Fibroblast of skin of scalp (primary cell): ENCODE data around the gene SSNA1.
A peak's percentile ranks its signal among the peaks of the same experiment; 100 is the strongest.

Experiments
- DNase-seq: peaks from one replicate; pipeline ENCODE4 v3.0.0-alpha.2; 2013

The SSNA1 gene

DNA sequence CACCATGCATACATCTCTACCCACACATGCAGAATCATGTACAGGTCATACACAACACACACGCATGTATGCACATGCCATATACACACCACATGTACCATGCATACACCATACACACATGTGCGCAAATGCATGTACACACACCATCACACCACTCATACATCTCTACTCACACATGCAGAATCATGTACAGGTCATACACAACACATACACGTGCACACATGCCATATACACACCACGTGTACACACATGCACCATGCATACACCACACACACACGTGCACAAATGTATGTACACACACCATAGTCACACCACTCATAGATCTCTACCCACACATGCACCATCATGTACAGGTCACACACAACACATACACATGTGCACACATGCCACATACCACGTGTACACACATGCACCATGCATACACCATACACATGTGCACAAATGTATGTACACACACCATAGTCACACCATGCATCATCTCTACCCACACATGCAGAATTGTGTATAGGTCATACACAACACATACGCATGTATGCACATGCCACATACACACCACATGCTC lies 35.6 kb upstream of the SSNA1 start:
- no peak for DNase-seq

- DNase-seq = peak; percentile 42
Observed at GRCh38 chr9:137156567-137157375, 31.7 kb upstream of the SSNA1 start.

GRCh38 chr9:137157618-137158415 lies 30.7 kb upstream of the SSNA1 start:
- no peak for DNase-seq

GRCh38 chr9:137158625-137159024 lies 29.9 kb upstream of the SSNA1 start:
- DNase-seq = no peak

DNA sequence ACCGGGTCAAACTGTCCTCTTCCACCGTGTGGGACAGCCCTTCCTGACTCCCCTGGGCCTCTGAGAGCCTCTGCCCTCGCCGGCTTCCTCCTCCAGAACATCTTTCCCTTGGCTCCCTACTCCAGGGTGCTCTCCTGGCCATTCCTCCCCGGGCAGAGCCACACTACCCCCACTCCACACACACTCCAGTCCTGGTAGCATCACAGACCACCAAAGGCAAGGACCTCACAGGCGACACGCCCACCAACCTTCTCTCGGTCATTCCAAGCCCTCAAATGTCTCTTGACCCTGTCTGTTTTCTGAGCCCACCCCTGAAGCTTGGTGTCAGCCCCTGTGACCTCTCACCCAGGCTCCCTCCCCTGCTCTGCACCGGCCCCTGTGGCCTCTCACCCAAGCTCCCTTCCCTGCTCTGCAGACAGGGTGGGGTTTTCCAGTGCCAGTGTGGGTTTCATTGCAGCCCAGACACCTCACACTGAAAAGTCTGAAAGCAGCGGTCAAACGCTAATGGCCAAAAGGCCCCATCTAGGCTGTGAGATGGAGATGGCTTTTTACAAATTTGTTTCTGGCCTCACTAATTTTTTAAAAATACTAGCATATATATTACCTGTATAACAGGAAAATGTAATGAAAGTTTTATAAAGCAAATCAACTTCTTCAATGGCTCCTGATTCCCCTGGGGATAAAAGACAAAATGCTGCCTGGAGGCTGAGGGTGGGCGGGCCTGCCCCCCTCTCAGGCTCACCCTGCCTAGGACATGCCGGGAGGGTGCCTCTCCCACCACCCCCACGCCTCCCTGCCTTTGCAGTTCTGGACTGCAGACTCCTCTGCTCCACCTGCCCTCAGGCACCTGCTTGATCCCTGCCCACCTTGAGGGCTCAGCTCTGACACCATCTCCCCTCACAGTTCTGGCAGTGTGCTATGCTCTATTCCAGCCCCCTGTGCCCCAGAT lies 29.1 kb upstream of the SSNA1 start:
- DNase-seq = no peak

- no peak for DNase-seq
Observed at GRCh38 chr9:137160054-137160425, 28.4 kb upstream of the SSNA1 start.

DNA sequence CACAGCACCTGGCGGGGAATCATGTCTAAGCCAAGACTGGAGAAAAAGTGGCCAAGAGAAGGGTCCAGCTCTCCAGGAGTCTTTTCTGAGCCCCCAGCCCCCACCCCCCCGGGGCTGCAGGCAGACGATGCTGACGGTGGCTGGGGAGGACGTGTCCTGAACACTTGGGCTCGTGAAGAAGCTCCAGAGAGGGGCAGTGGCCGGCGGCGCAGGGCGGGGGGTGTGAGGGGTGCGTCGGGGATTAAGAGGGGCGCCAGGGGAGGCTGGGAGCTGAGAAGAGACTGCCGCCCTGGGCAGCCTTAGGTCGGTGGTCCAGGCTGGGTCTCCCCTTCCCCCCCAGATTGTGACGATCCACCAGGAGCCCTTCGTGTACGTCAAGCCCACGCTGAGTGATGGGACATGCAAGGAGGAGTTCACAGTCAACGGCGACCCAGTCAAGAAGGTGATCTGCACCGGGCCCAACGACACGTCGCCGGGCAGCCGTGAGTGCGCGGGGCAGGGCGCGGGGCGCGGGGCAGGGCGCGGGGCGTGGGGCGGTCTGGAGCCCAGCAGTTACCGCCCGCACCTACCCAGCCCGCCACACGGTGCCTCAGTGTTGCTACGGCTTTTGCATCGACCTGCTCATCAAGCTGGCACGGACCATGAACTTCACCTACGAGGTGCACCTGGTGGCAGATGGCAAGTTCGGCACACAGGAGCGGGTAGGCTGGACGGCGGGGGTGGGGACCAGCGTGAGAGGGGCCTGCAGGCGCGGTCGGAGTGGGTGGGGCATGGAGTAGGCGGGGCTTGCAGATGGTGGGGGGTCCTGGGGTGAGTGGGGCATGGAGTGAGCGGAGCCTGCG lies 27.5 kb upstream of the SSNA1 start:
- no peak for DNase-seq

- no peak for DNase-seq
Observed at GRCh38 chr9:137161558-137162486, 26.7 kb upstream of the SSNA1 start.

DNA sequence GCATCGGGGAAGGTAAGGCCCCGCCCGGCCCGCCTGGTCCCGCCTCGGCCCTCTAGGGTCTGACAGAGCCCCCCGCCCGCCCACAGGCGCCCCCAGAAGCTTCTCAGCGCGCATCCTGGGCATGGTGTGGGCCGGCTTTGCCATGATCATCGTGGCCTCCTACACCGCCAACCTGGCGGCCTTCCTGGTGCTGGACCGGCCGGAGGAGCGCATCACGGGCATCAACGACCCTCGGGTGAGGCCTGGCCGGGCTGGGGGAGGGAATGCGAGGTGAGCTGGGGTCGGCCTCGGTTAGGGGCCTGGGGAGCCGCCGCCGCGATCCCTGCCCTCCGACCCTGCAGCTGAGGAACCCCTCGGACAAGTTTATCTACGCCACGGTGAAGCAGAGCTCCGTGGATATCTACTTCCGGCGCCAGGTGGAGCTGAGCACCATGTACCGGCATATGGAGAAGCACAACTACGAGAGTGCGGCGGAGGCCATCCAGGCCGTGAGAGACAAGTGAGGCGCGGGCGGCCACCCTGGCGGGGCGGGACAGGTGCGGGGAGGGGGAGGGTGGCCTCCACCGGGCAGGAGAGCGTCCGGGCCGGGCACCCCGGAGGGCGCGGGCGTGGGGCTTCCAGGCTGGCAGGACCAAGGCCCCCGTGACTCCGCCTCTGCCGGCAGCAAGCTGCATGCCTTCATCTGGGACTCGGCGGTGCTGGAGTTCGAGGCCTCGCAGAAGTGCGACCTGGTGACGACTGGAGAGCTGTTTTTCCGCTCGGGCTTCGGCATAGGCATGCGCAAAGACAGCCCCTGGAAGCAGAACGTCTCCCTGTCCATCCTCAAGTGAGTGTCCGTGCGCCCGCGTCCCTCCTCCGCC lies 25.7 kb upstream of the SSNA1 start:
- DNase-seq = no peak

DNA sequence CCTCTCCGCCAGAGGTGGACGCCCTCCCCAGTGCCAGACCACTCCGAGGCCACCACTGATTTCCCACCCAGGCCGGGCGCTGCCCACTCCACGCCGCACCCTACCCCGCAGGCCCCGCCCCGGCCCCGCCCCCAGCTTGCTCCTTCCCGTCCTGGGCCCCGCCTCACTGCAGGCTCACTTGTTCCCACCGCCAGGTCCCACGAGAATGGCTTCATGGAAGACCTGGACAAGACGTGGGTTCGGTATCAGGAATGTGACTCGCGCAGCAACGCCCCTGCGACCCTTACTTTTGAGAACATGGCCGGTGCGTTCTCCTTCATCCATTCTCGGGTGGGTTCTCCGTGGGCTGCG lies 25.1 kb upstream of the SSNA1 start:
- no peak for DNase-seq

GRCh38 chr9:137163805-137164204 lies 24.7 kb upstream of the SSNA1 start:
- DNase-seq = no peak

DNA sequence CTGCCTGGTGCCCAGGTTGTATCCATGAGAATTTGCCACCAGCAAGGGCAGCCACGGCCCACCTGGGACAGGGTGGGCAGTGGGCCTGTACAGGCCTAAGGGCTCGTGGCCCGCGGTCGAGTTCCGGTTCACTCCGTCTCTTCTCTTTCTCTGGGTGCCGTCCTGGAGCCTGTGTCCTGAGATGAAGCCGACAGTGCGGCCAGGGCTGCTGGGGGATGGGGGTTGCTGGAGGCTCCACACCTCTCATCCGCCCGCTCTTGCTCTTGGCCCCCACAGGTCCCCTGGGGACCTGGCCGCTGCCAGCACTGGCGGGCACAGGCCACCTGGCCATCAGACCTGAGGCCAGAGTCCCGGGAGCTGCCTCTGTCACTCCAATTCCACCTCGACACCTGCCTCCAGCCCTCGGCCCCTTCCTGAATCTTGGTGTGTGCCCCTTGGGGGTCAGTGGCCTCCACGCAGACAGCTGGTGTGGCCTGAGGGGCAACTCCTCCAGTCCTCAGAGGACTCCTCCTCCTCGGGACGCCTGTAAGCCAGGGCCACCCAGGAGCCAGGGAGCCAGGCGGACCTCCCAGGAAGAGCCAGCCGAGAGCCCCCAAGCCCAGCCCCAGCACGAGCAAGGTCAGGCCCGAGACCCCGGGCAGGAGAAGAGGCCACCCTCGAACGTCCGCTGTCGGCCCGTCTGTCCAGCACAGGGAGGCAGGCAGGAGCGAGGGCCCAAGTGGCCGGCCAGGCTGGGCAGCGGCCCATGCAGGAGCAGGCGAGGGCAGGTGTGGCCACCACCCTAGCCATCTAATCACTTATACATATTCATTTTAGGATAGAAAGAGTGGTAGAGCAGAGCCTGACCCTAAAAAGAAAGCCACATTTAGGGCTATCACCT lies 23.9 kb upstream of the SSNA1 start:
- DNase-seq = no peak

DNA sequence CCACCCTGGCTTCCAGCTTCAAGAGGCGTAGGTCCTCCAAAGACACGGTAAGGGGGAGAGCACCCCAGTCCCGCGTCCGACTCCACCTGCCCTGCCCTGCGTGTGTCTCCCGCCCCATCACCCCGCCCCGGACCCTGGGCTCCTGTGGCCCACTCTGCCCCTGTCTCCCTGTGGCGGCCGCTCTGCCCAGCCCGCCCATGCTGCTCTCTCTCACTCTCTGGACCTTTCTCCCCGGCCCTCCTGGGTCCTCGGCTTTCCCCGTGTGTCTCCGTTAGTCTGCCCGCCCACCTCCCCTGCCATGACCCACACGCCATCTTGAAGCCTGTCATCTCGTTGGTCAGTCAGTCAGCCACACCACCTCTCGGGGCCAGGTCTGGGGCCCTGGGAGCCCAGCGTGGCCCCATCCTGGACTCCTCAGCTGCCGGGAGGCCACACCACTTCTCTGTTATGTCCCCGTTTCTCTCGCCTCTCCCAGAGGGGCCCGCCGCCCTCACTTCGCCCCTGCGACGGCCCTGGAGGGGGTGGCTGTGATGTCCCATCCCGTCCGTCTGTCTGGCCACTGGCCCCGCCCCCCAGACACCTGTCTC lies 23.1 kb upstream of the SSNA1 start:
- no peak for DNase-seq

- no peak for DNase-seq
Observed at GRCh38 chr9:137166380-137167229, 21.9 kb upstream of the SSNA1 start.

DNA sequence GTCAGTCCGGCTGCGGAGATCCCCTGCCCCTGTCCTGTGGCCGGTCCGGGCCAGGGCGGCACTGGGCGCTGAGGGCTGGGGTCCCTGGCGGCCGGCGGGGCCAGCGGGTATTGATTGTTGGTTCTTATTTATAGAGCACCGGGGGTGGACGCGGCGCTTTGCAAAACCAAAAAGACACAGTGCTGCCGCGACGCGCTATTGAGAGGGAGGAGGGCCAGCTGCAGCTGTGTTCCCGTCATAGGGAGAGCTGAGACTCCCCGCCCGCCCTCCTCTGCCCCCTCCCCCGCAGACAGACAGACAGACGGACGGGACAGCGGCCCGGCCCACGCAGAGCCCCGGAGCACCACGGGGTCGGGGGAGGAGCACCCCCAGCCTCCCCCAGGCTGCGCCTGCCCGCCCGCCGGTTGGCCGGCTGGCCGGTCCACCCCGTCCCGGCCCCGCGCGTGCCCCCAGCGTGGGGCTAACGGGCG lies 21.2 kb upstream of the SSNA1 start:
- no peak for DNase-seq

DNA sequence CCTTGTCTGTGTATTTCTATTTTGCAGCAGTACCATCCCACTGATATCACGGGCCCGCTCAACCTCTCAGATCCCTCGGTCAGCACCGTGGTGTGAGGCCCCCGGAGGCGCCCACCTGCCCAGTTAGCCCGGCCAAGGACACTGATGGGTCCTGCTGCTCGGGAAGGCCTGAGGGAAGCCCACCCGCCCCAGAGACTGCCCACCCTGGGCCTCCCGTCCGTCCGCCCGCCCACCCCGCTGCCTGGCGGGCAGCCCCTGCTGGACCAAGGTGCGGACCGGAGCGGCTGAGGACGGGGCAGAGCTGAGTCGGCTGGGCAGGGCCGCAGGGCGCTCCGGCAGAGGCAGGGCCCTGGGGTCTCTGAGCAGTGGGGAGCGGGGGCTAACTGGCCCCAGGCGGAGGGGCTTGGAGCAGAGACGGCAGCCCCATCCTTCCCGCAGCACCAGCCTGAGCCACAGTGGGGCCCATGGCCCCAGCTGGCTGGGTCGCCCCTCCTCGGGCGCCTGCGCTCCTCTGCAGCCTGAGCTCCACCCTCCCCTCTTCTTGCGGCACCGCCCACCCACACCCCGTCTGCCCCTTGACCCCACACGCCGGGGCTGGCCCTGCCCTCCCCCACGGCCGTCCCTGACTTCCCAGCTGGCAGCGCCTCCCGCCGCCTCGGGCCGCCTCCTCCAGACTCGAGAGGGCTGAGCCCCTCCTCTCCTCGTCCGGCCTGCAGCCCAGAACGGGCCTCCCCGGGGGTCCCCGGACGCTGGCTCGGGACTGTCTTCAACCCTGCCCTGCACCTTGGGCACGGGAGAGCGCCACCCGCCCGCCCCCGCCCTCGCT lies 20.5 kb upstream of the SSNA1 start:
- no peak for DNase-seq
